Activated CD8-positive, alpha-beta T cell treated with anti-CD3 and anti-CD28 coated beads, Interleukin-2, amount 10 ng/mL, durations not matched to agents 7 days and 5 days (primary cell): ENCODE data around the gene TMBIM1. TPM values are rescaled to one million over a fixed set of nuclear protein-coding genes. Genes with fewer than 3 reads are reported as not detected.

Experiments
- ATAC-seq: fragments of 150-1000 bp; cut with Tn5 transposase; one replicate; pipeline ENCODE4 v1.10.0; 2021; ENCODE audit warnings: moderate library complexity
- CTCF ChIA-PET: fragments of 350-600 bp; sonication (Branson Sonifier 250); formaldehyde crosslinking; loops from one replicate; lab custom pipeline; 2021; ENCODE audit warnings: antibody characterized with exemption; lab: Charles Lee
- POLR2A ChIA-PET: fragments of 350-600 bp; sonication (Branson Sonifier 250); formaldehyde crosslinking; loops from one replicate; lab custom pipeline; 2021; ENCODE audit warnings: antibody characterized with exemption; lab: Charles Lee
- DNase-seq: peaks from one replicate; pipeline ENCODE4 v3.0.0-alpha.2; 2020
- H3K27ac Mint-ChIP-seq: one replicate; pipeline ENCODE4 v1.8.0; 2021; ENCODE audit warnings: mild to moderate bottlenecking, mixed read lengths
- H3K27me3 Mint-ChIP-seq: one replicate; pipeline ENCODE4 v1.8.0; 2021; ENCODE audit warnings: low read depth, mixed read lengths
- H3K36me3 Mint-ChIP-seq: one replicate; pipeline ENCODE4 v1.8.0; 2021; ENCODE audit warnings: low read depth, mixed read lengths
- H3K4me1 Mint-ChIP-seq: one replicate; pipeline ENCODE4 v1.8.0; 2021; ENCODE audit warnings: low read depth, mixed read lengths
- H3K4me3 Mint-ChIP-seq: one replicate; pipeline ENCODE4 v1.8.0; 2021; ENCODE audit warnings: mild to moderate bottlenecking, mixed read lengths
- H3K9me3 Mint-ChIP-seq: one replicate; pipeline ENCODE4 v1.8.0; 2022; ENCODE audit warnings: mixed read lengths; ENCODE audit not compliant: insufficient read depth
- total RNA-seq, 2 experiments: library from RNA; stranded (reverse); gene quantifications; one replicate each; pipeline ENCODE4 v1.2.3, GENCODE V29; 2021

Gene TMBIM1
- total RNA-seq, 2 experiments from 2014 or later = 52.9 to 58.9 TPM

DNA sequence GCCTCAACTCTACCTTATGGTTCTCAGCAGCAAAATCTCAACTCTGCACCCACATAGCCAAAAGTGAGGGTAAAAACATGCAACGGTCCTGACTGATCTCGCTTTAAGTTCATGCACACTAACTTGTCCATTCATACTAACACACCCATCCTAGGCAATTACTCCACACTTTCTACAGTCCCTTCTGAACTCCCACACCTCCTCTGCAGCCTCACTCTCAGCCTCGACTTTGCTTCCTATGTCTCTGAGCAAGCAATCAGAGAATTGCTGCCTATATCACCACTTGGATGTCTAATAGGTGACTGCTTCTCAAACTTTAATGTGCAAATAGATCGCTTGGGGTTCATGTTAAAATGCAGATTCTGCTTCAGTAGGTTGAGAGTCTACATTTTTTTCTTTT lies 7.8 kb upstream of the TMBIM1 start:
- CTCF ChIA-PET = interaction anchor here (0.9 to 2.1 kb wide), 4 partner anchors 10 to 91 kb away, joined by 3 to 8 read pairs (median 4); partner anchors contain the start of gene CATIP
- Mint-ChIP-seq H3K27me3 (no peaks in the 10 kb centered on the region), H3K9me3 (no peaks in the 10 kb centered on the region), H3K4me1 (peaks cover 7% of the 10 kb centered on the region), H3K27ac (no peak overlapping the region), H3K4me3 (no peak overlapping the region), H3K36me3 (no peaks in the 10 kb centered on the region)
- no peak for ATAC-seq
- no peak for DNase-seq
- POLR2A ChIA-PET = no interaction called here

DNA sequence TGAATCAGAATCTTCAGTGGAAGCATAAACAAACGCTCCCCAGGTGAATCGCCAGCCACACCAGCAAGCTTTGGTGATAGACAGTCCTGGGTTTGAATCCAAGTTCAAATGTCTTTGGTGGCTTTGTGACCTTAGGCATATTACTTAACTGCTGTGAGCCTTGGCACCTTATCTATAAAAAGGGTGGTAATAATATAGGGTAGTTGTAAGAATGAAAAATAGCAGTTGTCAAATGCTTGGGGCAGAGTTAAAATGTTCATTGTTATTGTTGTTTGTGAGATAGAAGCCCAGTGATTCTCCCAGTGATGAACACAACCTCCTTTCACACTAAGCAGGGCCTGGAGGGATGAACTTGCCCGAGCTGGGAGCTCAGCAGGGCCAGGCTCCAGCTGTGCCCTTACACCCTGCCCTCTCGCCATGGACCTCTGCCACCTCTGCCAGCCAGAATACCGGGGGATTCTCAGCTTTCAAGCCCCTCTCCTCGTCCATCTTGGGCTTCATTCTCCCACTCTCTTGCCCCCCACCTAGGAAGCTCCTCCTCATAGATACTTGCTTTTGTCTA lies 6.1 kb upstream of the TMBIM1 start:
- CTCF ChIA-PET = interaction anchor here (0.7 to 2.1 kb wide), 6 partner anchors 8 to 92 kb away, joined by 3 to 8 read pairs (median 4); partner anchors contain the start of genes AAMP, CATIP and PNKD
- Mint-ChIP-seq H3K27ac (peak overlapping the region; percentile 0), H3K4me3 (no peak overlapping the region), H3K9me3 (no peaks in the 10 kb centered on the region), H3K27me3 (no peaks in the 10 kb centered on the region), H3K4me1 (peaks cover 18% of the 10 kb centered on the region), H3K36me3 (no peaks in the 10 kb centered on the region)
- DNase-seq = no peak
- POLR2A ChIA-PET = interaction anchor here (1.0 kb wide), 1 partner anchor 11 kb away, joined by 5 read pairs; no protein-coding TSS in a partner anchor
- no peak for ATAC-seq

DNA sequence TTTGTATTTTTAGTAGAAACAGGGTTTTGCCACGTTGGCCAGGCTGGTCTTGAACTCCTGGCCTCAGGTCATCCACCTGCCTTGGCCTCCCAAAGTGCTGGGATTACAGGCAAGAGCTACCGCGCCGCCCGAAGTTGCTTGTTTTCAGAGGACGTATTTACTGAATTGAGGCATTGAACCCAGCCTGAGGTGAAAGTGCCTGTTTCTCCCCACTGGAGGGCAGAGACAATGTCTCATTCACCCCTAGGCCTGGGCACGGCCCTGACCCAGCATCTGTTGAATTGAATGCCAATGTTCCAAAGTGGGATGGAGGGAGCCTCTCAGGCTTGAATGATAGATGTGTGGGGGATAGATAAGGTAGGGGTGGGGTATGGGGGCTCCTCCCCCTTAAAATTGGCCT lies 4.5 kb upstream of the TMBIM1 start:
- Mint-ChIP-seq H3K4me3 (no peak overlapping the region), H3K4me1 (peaks cover 27% of the 10 kb centered on the region), H3K36me3 (no peaks in the 10 kb centered on the region), H3K27me3 (no peaks in the 10 kb centered on the region), H3K9me3 (no peaks in the 10 kb centered on the region), H3K27ac (no peak overlapping the region)
- ChIA-PET CTCF (interaction anchor here (1.1 to 3.1 kb wide), 3 partner anchors 10 to 60 kb away, joined by 5 to 17 read pairs (median 16); partner anchors contain the start of gene CATIP), POLR2A (interaction anchor here (0.6 kb wide), 1 partner anchor 375 kb away, joined by 4 read pairs; the partner anchor contains the start of genes RNF25 and STK36)
- DNase-seq (no peak), ATAC-seq (no peak)

DNA sequence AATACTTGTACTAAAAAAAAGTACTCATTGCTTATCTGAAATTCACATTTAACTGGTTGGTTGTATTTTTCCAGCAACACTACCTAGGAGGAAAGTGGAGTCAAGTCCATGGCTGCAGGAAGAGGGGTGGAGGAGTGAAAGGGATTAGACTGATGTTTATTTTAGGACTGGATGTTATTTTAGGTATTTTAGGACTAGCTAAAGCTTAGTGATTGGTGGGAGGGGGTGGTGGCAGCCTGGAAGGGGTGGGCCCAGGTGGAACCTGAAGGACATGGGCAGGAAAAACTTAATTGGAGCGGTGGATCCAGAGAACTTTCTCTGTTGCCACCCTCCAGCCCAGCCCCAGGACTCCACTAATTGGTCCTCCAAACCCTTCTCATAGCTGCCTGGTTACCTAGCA lies 3.9 kb upstream of the TMBIM1 start:
- POLR2A ChIA-PET = no interaction called here
- no peaks in the 10 kb centered on the region for H3K9me3 Mint-ChIP-seq
- no peak for ATAC-seq
- no peak overlapping the region for H3K27ac Mint-ChIP-seq
- H3K4me1 Mint-ChIP-seq = peaks cover 27% of the 10 kb centered on the region
- CTCF ChIA-PET = interaction anchor here (1.1 to 3.1 kb wide), 5 partner anchors 9 to 552 kb away, joined by 3 to 17 read pairs (median 5); partner anchors contain the start of gene CATIP
- H3K4me3 Mint-ChIP-seq = no peak overlapping the region
- no peaks in the 10 kb centered on the region for H3K36me3 Mint-ChIP-seq
- no peaks in the 10 kb centered on the region for H3K27me3 Mint-ChIP-seq
- no peak for DNase-seq

DNA sequence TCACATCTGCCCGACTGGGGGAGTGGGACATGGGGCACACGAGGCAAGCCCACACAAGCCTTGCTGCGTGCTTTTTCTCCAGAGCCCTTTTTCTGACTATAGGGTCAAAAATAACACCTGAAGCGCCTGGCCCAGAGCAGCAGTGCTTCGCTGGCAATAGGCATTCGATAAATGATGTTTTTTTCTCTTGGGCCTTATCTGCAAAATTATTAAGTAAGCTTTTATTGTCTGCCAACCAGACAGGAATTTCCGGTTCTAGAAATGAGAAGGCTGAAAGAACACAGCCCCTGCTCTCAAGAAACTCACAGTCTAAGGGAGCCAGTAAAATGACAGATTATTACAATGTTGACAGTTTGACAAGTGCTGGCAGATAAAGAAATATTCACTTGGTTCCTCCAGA lies 2.7 kb upstream of the TMBIM1 start:
- DNase-seq (no peak), ATAC-seq (no peak)
- ChIA-PET POLR2A (interaction anchor here (1.2 kb wide), 1 partner anchor 8 kb away, joined by 4 read pairs; no protein-coding TSS in a partner anchor), CTCF (interaction anchor here (0.7 to 3.1 kb wide), 7 partner anchors 8 to 553 kb away, joined by 3 to 17 read pairs (median 5); partner anchors contain the start of genes AAMP, CATIP and PNKD)
- Mint-ChIP-seq H3K36me3 (no peaks in the 10 kb centered on the region), H3K4me1 (peaks cover 37% of the 10 kb centered on the region), H3K27me3 (no peaks in the 10 kb centered on the region), H3K9me3 (no peaks in the 10 kb centered on the region), H3K27ac (peak overlapping the region; percentile 20), H3K4me3 (no peak overlapping the region)

DNA sequence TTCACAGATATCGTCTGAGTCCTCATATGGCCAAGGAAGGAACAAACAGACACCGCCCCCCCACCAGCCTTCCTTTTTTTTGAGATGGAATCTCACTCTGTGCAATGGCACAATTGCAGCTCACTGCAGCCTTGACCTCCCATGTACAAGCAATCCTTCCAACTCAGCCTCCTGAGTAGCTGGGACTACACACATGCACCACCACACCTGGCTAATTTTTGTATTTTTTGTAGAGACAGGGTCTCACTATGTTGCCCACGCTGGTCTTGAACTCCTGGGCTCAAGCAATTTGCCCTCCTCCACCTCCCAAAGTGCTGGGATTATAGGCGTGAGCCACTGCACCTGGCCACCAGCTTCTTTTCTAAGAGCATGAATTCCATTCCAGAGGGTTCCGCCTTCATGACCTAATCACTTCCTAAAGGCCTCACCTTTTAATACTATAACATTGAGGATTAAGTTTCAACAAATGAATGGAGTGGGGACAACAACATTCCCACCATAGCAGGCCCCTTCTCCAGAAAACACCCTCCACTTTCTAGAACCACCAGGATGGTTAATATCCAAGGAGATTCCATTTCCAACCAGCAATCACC lies 2.2 kb upstream of the TMBIM1 start:
- H3K9me3 Mint-ChIP-seq = no peaks in the 10 kb centered on the region
- peaks cover 42% of the 10 kb centered on the region for H3K4me1 Mint-ChIP-seq
- no peaks in the 10 kb centered on the region for H3K27me3 Mint-ChIP-seq
- POLR2A ChIA-PET = interaction anchor here (1.2 kb wide), 1 partner anchor 8 kb away, joined by 4 read pairs; no protein-coding TSS in a partner anchor
- H3K4me3 Mint-ChIP-seq = no peak overlapping the region
- DNase-seq = no peak
- CTCF ChIA-PET = interaction anchor here (0.7 to 3.1 kb wide), 5 partner anchors 9 to 114 kb away, joined by 3 to 17 read pairs (median 5); partner anchors contain the start of gene CATIP
- no peak overlapping the region for H3K27ac Mint-ChIP-seq
- ATAC-seq = no peak
- peaks cover 3% of the 10 kb centered on the region for H3K36me3 Mint-ChIP-seq

DNA sequence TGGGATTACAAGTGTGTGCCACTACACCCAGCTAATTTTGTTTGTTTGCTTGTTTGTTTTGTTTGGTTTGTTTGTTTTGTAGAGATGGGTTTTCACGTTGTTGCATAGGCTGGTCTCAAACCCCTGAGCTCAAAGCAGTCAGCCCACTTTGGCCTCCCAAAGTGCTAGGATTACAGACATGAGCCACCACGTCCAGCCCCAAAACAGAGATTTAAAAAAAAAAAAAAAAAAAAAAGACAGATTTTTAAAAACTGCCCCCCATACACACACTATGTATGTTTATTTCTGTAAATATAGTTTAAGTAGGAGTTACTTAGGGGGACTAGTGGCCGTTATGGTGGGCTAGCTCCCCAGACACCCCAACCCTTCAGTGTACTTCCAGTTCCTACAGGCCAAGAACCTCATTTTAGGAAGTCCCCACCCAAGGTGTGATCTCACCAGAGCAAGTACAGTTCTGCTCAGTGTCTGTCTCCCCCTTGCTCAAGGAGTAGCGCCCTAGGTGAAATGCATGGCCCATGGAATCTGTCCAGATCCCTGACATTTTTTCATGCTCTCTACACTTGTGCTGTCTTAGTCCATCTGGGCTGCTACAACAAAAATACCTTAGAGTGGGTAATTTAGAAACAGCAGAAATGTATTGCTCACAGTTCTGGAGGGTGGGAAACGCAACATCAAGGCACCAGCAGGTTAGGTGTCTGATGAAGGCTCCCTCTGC lies 1.6 kb upstream of the TMBIM1 start:
- peaks cover 46% of the 10 kb centered on the region for H3K4me1 Mint-ChIP-seq

DNA sequence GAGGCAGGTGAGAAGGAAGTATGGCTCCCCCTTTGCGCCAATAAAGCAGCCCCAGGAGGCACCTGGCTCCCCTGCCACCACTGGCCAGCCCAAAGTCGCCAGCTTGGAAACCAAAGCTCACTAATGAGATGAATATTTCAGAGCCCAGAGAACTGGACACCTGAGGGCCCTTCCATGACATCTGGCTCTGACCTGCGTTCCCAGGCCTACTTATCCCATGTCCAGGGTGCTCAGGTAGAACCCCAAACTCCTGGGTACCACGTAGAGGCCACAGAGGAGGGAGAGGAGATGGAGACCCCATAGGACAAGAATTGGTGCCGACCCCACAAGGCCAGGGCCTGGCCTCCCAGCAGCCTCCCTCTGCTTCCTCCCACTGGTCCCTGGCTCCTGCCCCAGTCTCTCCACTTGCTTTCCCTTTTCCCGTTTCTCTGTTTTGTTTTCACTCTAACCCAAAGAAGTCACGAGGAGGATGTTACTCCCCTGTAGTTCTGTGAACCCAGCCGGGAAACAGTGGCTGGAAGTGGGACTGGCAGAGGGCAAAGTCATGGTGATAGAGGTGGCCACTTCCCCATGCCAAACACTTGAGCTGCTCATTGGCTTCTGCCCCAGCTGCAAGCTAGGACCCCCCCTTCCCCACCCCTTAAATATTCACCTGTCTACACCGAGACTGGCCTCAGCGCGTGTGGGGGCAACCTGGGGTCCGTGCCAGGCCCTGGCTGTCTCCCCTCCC lies 820 bp downstream of the TMBIM1 start:
- Mint-ChIP-seq H3K27me3 (no peaks in the 10 kb centered on the region), H3K4me1 (peaks cover 68% of the 10 kb centered on the region), H3K9me3 (no peaks in the 10 kb centered on the region), H3K27ac (peak overlapping the region; percentile 89), H3K4me3 (peak overlapping the region; percentile 80), H3K36me3 (peaks cover 7% of the 10 kb centered on the region)
- ATAC-seq (no peak), DNase-seq (no peak)
- CTCF ChIA-PET = interaction anchor here (0.9 to 4.1 kb wide), 15 partner anchors 7 to 596 kb away, joined by 3 to 43 read pairs (median 5); partner anchors contain the start of genes AAMP, CATIP and PNKD
- POLR2A ChIA-PET = interaction anchor here (1.4 to 1.6 kb wide), 2 partner anchors 21 to 105 kb away, joined by 6 read pairs; partner anchors contain the start of genes AAMP and PNKD

More for the DNA sequence above, 1.6 kb upstream of the TMBIM1 start:
- Mint-ChIP-seq H3K27ac (no peak overlapping the region), H3K4me3 (no peak overlapping the region), H3K27me3 (no peaks in the 10 kb centered on the region), H3K9me3 (no peaks in the 10 kb centered on the region), H3K36me3 (peaks cover 4% of the 10 kb centered on the region)
- CTCF ChIA-PET = interaction anchor here (0.8 to 2.0 kb wide), 6 partner anchors 9 to 103 kb away, joined by 3 to 11 read pairs (median 6); partner anchors contain the start of genes AAMP, CATIP and PNKD
- DNase-seq = no peak
- POLR2A ChIA-PET = no interaction called here
- ATAC-seq = no peak

DNA sequence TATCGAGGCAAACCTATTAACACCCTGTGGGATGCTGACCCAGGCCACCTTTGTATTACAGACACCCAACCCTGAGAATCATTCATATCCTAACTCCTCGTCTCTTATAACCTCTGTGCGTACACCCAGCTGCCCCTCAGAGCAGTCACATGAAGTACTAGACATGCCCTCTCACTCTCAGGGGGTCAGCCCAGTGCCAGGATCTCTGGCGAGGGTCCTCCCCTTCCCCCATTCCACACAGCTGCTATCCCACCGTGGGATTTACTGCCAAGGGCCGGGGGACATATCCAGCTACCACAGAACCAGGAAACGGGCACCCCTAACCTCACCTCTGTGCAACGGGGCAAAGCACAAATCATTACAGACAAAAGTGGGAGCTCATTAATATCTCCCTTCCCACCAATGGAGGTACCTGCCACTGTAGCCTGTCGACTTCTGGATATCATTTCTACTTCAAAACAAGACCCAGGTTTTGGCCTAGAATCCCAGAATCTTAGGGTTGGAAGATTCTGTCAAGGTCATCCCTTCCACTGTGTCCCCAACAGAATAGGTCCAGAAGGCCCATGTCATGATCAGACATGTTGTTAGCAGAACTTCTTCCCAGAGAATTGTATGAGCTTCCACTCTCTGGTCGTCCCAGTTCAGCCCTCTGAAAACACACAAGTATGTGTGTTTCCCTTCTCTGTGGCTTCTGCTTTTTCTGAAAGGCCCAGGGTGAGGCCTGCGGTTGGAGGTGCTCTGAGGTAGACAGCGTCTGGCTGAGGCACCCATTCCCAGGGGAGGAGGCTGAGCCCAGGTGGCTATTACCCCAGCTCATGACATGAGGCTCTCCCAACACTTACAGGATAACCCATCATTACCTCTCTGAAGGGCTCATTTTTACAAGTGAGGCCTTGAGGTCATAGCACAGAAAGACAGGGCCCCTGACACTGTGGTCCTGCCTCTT lies 1.7 kb downstream of the TMBIM1 start:
- ATAC-seq = peak; percentile 8
- Mint-ChIP-seq H3K27ac (peak overlapping the region; percentile 89), H3K9me3 (no peaks in the 10 kb centered on the region), H3K4me3 (peak overlapping the region; percentile 80), H3K36me3 (peaks cover 10% of the 10 kb centered on the region), H3K4me1 (peaks cover 77% of the 10 kb centered on the region), H3K27me3 (no peaks in the 10 kb centered on the region)
- POLR2A ChIA-PET = interaction anchor here (1.6 kb wide), 1 partner anchor 21 kb away, joined by 6 read pairs; the partner anchor contains the start of genes AAMP and PNKD
- peak; percentile 64 for DNase-seq
- CTCF ChIA-PET = interaction anchor here (0.7 to 4.1 kb wide), 15 partner anchors 8 to 597 kb away, joined by 3 to 43 read pairs (median 4); partner anchors contain the start of genes AAMP, BCS1L, CATIP and PNKD
